Measurements from ENCODE around the gene DDC.

The DDC gene

DNA sequence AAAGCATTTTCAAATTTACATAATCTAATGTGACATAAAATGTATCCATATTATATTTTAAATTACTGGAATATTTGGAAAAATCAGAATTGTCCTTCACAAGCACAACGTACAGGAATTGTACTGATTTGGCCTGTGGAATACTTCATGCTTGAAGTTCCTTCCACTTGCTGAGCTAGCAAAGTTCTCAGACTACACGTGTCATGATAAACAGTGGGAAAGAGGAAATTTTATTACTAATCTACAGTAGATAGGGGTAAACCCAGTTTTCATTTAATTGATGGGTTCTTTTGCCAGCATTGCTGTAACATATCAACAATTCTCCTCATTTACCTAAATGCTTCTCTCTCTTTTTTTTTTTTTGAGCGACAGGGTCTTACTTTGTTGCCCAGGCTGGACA, 69.5 kb downstream of the DDC start:
- H3K9ac ChIP-seq (ENCODE audit: low read length in 5 of 5) = no peak overlapping the region
- H3K4me1 ChIP-seq (ENCODE audit: control insufficient read depth in 5 of 5, insufficient read depth in 5 of 5, low read length in 5 of 5) = peaks cover 7 to 24% (median 17%) of the 10 kb centered on the region in 5 donors
- H3K9me3 ChIP-seq (ENCODE audit: control insufficient read depth in 5 of 5, low read length in 5 of 5) = no peaks in the 10 kb centered on the region
- H3K4me3 ChIP-seq (ENCODE audit: low read depth in 1 of 5, low read length in 5 of 5) = no peak overlapping the region
- H3K36me3 ChIP-seq (ENCODE audit: control insufficient read depth in 5 of 5, insufficient read depth in 5 of 5, low read length in 5 of 5) = no peaks in the 10 kb centered on the region
- H3K27ac ChIP-seq (ENCODE audit: low read depth, low read length) = no peak overlapping the region
- no peaks in the 10 kb centered on the region for H3K27me3 ChIP-seq (ENCODE audit: control insufficient read depth in 5 of 5, insufficient read depth in 4 of 5, low read length in 5 of 5)

DNA sequence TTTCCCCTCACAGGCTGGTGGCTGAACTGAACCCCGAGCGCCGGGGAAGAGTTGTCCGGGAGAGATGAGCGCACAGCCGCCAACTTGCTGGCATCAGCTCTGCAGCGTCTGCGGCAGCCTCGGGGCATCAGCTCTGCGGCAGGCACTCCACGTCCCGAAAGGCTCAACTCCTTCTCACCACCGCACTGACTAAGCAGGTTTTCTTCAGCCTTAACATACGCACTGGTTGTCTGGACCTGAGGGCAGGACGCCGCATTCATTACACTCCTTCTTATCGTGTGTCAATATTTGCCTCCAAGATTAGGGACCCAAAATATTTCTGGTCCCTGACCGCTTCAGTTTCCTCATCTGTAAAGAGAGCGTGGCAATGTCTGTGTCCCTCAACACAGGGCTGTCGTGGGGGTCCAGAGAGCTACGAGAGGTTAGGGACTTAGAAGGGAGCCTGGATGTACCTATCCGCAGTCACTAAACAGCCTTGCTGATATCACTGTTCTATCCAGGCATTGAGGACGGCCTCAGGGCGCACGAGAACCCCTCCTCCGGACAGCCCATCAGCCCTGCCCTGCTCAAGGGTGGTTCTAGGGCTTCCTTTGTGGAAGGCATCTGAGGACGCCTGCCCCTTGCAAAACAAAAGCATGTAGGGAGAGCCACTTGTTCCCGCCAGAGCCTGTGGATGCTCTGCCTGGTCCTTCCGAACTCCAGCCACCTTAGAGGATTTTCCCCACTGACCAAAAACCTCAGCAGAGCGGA, 72.3 kb downstream of the DDC start:
- Histone ChIP-seq H3K9me3 (ENCODE audit: control insufficient read depth in 5 of 5, low read length in 5 of 5) (no peaks in the 10 kb centered on the region), H3K4me3 (ENCODE audit: low read depth in 1 of 5, low read length in 5 of 5) (no peak overlapping the region), H3K27me3 (ENCODE audit: control insufficient read depth in 5 of 5, insufficient read depth in 4 of 5, low read length in 5 of 5) (no peaks in the 10 kb centered on the region), H3K9ac (ENCODE audit: low read length in 5 of 5) (no peak overlapping the region), H3K4me1 (ENCODE audit: control insufficient read depth in 5 of 5, insufficient read depth in 5 of 5, low read length in 5 of 5) (peaks cover 7 to 19% (median 14%) of the 10 kb centered on the region in 5 donors), H3K27ac (ENCODE audit: low read depth, low read length) (no peak overlapping the region), H3K36me3 (ENCODE audit: control insufficient read depth in 5 of 5, insufficient read depth in 5 of 5, low read length in 5 of 5) (no peaks in the 10 kb centered on the region)

DNA sequence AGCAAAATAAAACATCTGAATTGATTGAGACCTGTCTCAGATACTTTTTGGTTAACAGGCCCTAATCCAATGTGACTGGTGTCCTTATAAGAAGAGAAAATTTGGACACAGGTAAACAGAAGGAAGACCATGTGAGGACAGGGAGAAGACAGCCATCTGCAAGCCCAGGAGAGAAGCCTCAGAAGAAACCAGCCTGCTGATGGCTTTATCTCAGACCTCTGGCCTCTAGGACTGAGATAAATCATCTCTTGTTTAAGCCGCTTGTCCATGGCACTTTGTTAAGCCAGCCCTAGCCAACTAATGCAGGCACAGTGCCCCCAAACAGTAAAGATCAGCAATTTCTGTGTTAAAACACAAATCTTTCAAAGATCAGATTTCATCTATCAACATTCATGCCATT, 73.3 kb downstream of the DDC start:
- no peak overlapping the region for H3K4me3 ChIP-seq (ENCODE audit: low read depth in 1 of 5, low read length in 5 of 5)
- H3K9me3 ChIP-seq (ENCODE audit: control insufficient read depth in 5 of 5, low read length in 5 of 5) = no peaks in the 10 kb centered on the region
- H3K36me3 ChIP-seq (ENCODE audit: control insufficient read depth in 5 of 5, insufficient read depth in 5 of 5, low read length in 5 of 5) = no peaks in the 10 kb centered on the region
- peaks cover under 1 to 9% (median 6%) of the 10 kb centered on the region in 5 donors for H3K4me1 ChIP-seq (ENCODE audit: control insufficient read depth in 5 of 5, insufficient read depth in 5 of 5, low read length in 5 of 5)
- no peaks in the 10 kb centered on the region for H3K27me3 ChIP-seq (ENCODE audit: control insufficient read depth in 5 of 5, insufficient read depth in 4 of 5, low read length in 5 of 5)
- H3K9ac ChIP-seq (ENCODE audit: low read length in 5 of 5) = no peak overlapping the region
- no peak overlapping the region for H3K27ac ChIP-seq (ENCODE audit: low read depth, low read length)

DNA sequence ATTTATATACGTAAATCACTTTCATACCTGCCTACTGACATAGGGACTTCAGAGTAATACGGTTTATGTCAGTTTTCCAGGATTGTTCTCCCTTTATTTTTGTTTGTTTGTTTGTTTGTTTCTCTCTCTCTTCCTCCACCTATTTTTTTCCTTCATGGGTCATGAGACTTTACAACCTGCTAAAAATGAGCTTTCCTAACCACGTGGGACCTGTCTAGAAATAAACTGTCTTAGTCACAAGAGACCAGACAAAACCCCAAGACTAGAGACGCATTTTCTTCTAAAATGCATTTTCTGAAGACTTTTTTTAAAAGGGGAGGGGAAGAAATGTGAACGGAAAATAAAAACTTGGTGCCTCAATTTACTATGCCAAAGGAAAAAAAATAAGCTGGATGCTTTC, 74.0 kb downstream of the DDC start:
- Histone ChIP-seq H3K9me3 (ENCODE audit: control insufficient read depth in 5 of 5, low read length in 5 of 5) (no peaks in the 10 kb centered on the region), H3K4me1 (ENCODE audit: control insufficient read depth in 5 of 5, insufficient read depth in 5 of 5, low read length in 5 of 5) (peaks cover 0 to 5% (median 0%) of the 10 kb centered on the region in 5 donors), H3K9ac (ENCODE audit: low read length in 5 of 5) (no peak overlapping the region), H3K27me3 (ENCODE audit: control insufficient read depth in 5 of 5, insufficient read depth in 4 of 5, low read length in 5 of 5) (no peaks in the 10 kb centered on the region), H3K4me3 (ENCODE audit: low read depth in 1 of 5, low read length in 5 of 5) (no peak overlapping the region), H3K27ac (ENCODE audit: low read depth, low read length) (no peak overlapping the region), H3K36me3 (ENCODE audit: control insufficient read depth in 5 of 5, insufficient read depth in 5 of 5, low read length in 5 of 5) (no peaks in the 10 kb centered on the region)

DNA sequence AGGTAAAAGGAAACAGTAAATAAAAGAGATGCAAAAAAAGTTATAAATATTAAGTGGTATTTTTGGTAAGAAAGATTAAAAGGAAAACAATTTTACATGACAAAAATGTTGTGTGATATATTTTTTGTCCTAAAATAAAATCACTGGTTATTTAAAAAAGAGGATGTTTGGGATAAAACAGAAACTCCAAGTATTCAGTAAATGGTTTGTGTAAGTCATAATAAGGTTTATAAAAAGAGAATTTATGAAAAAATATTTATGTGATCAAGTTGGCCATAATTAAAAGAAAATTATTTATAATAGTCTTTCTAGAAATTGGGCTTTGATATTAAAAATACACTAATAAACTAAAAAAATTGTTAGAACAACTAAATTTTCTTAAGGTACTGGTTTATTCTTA, 76.8 kb downstream of the DDC start:
- H3K9me3 ChIP-seq (ENCODE audit: control insufficient read depth in 5 of 5, low read length in 5 of 5) = no peaks in the 10 kb centered on the region
- H3K27ac ChIP-seq (ENCODE audit: low read depth, low read length) = no peak overlapping the region
- H3K4me3 ChIP-seq (ENCODE audit: low read depth in 1 of 5, low read length in 5 of 5) = no peak overlapping the region
- H3K36me3 ChIP-seq (ENCODE audit: control insufficient read depth in 5 of 5, insufficient read depth in 5 of 5, low read length in 5 of 5) = no peaks in the 10 kb centered on the region
- H3K4me1 ChIP-seq (ENCODE audit: control insufficient read depth in 5 of 5, insufficient read depth in 5 of 5, low read length in 5 of 5) = no peaks in the 10 kb centered on the region
- H3K9ac ChIP-seq (ENCODE audit: low read length in 5 of 5) = no peak overlapping the region
- no peaks in the 10 kb centered on the region for H3K27me3 ChIP-seq (ENCODE audit: control insufficient read depth in 5 of 5, insufficient read depth in 4 of 5, low read length in 5 of 5)

DNA sequence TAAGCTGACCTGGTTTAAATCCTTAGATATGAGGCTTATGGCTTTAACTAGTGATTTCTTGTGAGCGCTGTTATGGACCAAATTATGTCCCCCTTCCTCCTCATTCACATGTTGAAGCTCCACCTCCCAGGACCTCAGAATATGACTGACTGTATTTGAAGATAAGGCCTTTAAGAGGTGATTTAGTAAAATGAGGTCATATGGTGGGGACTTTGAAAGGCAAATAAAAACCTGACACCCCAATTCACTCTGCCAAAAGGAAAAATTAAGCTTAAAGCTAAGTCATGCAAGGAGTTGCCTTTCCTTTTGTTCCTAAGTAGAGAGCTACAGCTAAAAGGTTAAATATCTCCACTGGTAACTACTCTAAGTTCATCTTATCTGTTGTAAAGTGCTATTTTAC, 78.7 kb downstream of the DDC start:
- Histone ChIP-seq H3K36me3 (ENCODE audit: control insufficient read depth in 5 of 5, insufficient read depth in 5 of 5, low read length in 5 of 5) (no peaks in the 10 kb centered on the region), H3K27me3 (ENCODE audit: control insufficient read depth in 5 of 5, insufficient read depth in 4 of 5, low read length in 5 of 5) (no peaks in the 10 kb centered on the region), H3K9me3 (ENCODE audit: control insufficient read depth in 5 of 5, low read length in 5 of 5) (no peaks in the 10 kb centered on the region), H3K9ac (ENCODE audit: low read length in 5 of 5) (no peak overlapping the region), H3K4me3 (ENCODE audit: low read depth in 1 of 5, low read length in 5 of 5) (no peak overlapping the region), H3K4me1 (ENCODE audit: control insufficient read depth in 5 of 5, insufficient read depth in 5 of 5, low read length in 5 of 5) (no peaks in the 10 kb centered on the region), H3K27ac (ENCODE audit: low read depth, low read length) (no peak overlapping the region)

DNA sequence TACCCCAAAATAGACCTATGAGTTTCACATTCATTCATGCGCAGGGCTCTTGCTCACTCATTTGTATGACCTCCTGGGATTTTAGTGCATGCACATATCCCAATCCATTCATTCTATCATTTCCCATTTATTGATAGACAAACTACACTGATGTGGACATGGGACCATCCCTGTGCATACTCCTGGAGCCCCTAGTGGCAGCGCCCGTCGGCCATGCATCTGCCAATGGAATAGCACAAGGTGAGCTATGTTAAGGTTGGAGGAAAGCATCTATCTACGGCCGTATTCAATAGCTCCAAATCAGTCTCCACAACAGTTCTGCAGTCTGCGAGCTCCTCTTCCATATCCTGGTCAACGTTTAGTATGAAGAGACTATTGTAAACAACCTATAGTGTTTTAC, 83.3 kb downstream of the DDC start:
- Histone ChIP-seq H3K4me3 (ENCODE audit: low read depth in 1 of 5, low read length in 5 of 5) (no peak overlapping the region), H3K9ac (ENCODE audit: low read length in 5 of 5) (no peak overlapping the region), H3K27me3 (ENCODE audit: control insufficient read depth in 5 of 5, insufficient read depth in 4 of 5, low read length in 5 of 5) (no peaks in the 10 kb centered on the region), H3K36me3 (ENCODE audit: control insufficient read depth in 5 of 5, insufficient read depth in 5 of 5, low read length in 5 of 5) (no peaks in the 10 kb centered on the region), H3K4me1 (ENCODE audit: control insufficient read depth in 5 of 5, insufficient read depth in 5 of 5, low read length in 5 of 5) (no peaks in the 10 kb centered on the region), H3K9me3 (ENCODE audit: control insufficient read depth in 5 of 5, low read length in 5 of 5) (no peaks in the 10 kb centered on the region), H3K27ac (ENCODE audit: low read depth, low read length) (no peak overlapping the region)

DNA sequence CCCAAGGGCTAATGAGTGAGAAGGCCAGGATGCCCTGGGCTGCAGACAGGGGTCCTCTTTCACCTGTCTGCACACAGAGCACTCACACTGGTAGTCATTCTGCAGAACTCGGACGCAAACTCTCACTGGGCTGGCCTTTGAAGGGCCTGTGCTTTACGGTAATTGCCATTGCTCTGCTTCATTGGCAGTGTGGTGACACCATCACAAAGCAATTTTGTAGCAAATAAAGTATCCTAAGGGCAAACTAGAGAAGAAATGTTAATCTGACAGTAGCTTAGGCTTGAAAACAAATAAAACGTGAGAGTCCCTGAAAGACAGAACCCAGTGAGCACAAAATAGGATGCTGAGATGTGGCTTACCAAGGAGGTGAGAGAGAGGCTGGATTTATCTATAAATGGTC, 84.4 kb downstream of the DDC start:
- no peak overlapping the region for H3K27ac ChIP-seq (ENCODE audit: low read depth, low read length)
- no peak overlapping the region for H3K4me3 ChIP-seq (ENCODE audit: low read depth in 1 of 5, low read length in 5 of 5)
- no peaks in the 10 kb centered on the region for H3K9me3 ChIP-seq (ENCODE audit: control insufficient read depth in 5 of 5, low read length in 5 of 5)
- no peaks in the 10 kb centered on the region for H3K27me3 ChIP-seq (ENCODE audit: control insufficient read depth in 5 of 5, insufficient read depth in 4 of 5, low read length in 5 of 5)
- H3K4me1 ChIP-seq (ENCODE audit: control insufficient read depth in 5 of 5, insufficient read depth in 5 of 5, low read length in 5 of 5) = no peaks in the 10 kb centered on the region
- no peak overlapping the region for H3K9ac ChIP-seq (ENCODE audit: low read length in 5 of 5)
- H3K36me3 ChIP-seq (ENCODE audit: control insufficient read depth in 5 of 5, insufficient read depth in 5 of 5, low read length in 5 of 5) = no peaks in the 10 kb centered on the region

DNA sequence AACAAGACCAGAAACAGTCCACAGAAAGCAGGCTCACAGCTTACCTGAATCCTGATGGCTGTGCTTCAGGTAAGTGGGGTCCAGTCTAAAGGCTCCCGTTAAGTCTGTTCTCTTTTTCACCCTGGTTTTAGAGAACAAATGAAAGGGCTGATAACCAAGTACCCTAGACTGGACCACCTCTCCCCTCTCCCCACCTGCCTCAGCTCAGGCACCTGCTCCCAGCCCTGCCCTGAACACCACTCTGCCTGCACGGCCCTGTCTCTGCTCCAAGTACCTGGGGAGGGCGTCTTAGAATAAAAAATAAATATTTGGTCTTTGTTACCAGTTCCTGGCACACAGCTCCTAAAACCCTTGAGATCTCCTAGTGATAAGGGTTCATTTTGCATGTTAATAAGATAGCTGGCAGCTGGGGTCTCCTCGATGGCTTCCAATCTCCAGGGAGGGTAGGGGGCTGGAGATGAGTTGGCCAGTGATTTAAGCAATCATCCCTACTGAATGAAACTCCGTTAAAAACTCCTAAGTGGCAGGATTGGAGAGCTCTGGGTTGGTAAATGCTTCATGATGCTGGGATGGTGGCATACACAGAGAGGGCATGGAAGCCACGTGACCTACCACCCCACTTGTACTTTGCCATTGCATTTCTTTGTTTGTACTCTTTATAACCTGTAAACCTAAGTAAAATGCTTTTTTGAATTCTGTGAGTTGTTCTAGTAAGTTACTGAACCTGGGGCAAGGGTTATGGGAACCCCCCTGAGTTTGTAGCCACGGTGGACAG, 85.3 kb downstream of the DDC start:
- Histone ChIP-seq H3K4me1 (ENCODE audit: control insufficient read depth in 5 of 5, insufficient read depth in 5 of 5, low read length in 5 of 5) (peaks cover 0 to 2% (median 0%) of the 10 kb centered on the region in 5 donors), H3K27ac (ENCODE audit: low read depth, low read length) (no peak overlapping the region), H3K36me3 (ENCODE audit: control insufficient read depth in 5 of 5, insufficient read depth in 5 of 5, low read length in 5 of 5) (no peaks in the 10 kb centered on the region), H3K4me3 (ENCODE audit: low read depth in 1 of 5, low read length in 5 of 5) (no peak overlapping the region), H3K9me3 (ENCODE audit: control insufficient read depth in 5 of 5, low read length in 5 of 5) (no peaks in the 10 kb centered on the region), H3K27me3 (ENCODE audit: control insufficient read depth in 5 of 5, insufficient read depth in 4 of 5, low read length in 5 of 5) (no peaks in the 10 kb centered on the region), H3K9ac (ENCODE audit: low read length in 5 of 5) (no peak overlapping the region)

DNA sequence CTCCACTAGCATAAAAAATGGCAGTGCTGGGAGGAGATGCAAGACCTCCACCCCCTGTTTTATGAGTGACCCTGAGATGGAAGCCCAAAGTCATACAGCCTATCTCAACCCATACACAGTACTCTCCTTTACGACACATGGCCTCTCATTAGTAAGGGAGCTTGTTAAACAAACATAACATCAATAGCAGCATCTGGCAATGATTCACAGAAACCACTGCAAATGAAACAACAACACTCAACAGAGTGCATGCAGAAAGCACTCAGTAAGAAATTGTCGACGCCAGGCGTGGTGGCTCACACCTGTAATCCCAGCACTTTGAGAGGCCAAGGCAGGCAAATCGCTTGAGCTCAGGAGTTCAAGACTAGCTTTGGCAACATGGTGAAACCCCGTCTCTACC, 87.6 kb downstream of the DDC start:
- no peaks in the 10 kb centered on the region for H3K9me3 ChIP-seq (ENCODE audit: control insufficient read depth in 5 of 5, low read length in 5 of 5)
- no peak overlapping the region for H3K27ac ChIP-seq (ENCODE audit: low read depth, low read length)
- peaks cover 0 to 11% (median 9%) of the 10 kb centered on the region in 5 donors for H3K4me1 ChIP-seq (ENCODE audit: control insufficient read depth in 5 of 5, insufficient read depth in 5 of 5, low read length in 5 of 5)
- H3K4me3 ChIP-seq (ENCODE audit: low read depth in 1 of 5, low read length in 5 of 5) = no peak overlapping the region
- no peaks in the 10 kb centered on the region for H3K27me3 ChIP-seq (ENCODE audit: control insufficient read depth in 5 of 5, insufficient read depth in 4 of 5, low read length in 5 of 5)
- no peak overlapping the region for H3K9ac ChIP-seq (ENCODE audit: low read length in 5 of 5)
- H3K36me3 ChIP-seq (ENCODE audit: control insufficient read depth in 5 of 5, insufficient read depth in 5 of 5, low read length in 5 of 5) = no peaks in the 10 kb centered on the region

All from subcutaneous abdominal adipose tissue (tissue), 5 donors.